Pancreas (tissue), 10 donors: Measurements from ENCODE around the gene SUPT4H1. TPM values are rescaled to one million over a fixed set of nuclear protein-coding genes. Genes with fewer than 3 reads are reported as not detected.
"Not testable (repeated sequence)": the region's sequence is repeated elsewhere in the genome, so short reads cannot be mapped to it uniquely, and the experiment has no call there.

Experiments used
- ATAC-seq, 4 donors: fragments of 200-7000 bp; cut with Tn5 transposase; one replicate each; pipeline versions ENCODE4 v1.8.0 to v1.9.1; 2020; ENCODE audit warnings: mild to moderate bottlenecking in 4 of 4, moderate library complexity in 4 of 4
- DNase-seq, 6 donors: peaks; one replicate each; pipeline ENCODE4 v3.0.0-alpha.2; 2020
- FAIRE-seq: peaks from 2 replicates; lab custom pipeline; 2012; peaks lifted over from hg19 to GRCh38; lab: Jason Lieb, UNC
- H3K27ac ChIP-seq, 4 donors: fragments of 200-600 bp; sonication (generic); 1 replicate in 3 of 4; 2 replicates in 1 of 4; pipeline versions ENCODE4 v1.5.0 to v1.8.0; 2020
- H3K27me3 ChIP-seq, 4 donors: fragments of 200-600 bp; one replicate each; pipeline ENCODE4 v1.8.0; 2021
- H3K36me3 ChIP-seq, 3 donors: fragments of 200-600 bp; sonication (generic) in 1 of 3; one replicate each; pipeline versions ENCODE4 v1.5.0 to v1.8.0; 2020 to 2021
- H3K4me1 ChIP-seq, 3 donors: fragments of 200-600 bp; one replicate each; pipeline ENCODE4 v1.8.0; 2021
- H3K4me3 ChIP-seq, 4 donors: fragments of 200-600 bp; sonication (generic) in 2 of 4; one replicate each; pipeline versions ENCODE4 v1.5.0 to v1.8.0; 2020 to 2021
- H3K9me3 ChIP-seq, 4 donors: fragments of 200-600 bp; one replicate each; pipeline ENCODE4 v1.8.0; 2021
- CTCF ChIP-seq, 4 donors: fragments of 200-600 bp; sonication (generic) in 3 of 4; IDR thresholded peaks; one replicate each; pipeline versions ENCODE4 v1.5.0 to v1.8.0; 2021; ENCODE audit warnings: antibody characterized with exemption in 4 of 4
- WGBS, 2 donors: extraction: QIAGEN DNeasy Blood & Tissue Kit; methylation state at CpG; one replicate each; pipeline ENCODE4 v1.1.7; 2013; 5-methylcytosine and 5-hydroxymethylcytosine counted together
- intact Hi-C, 3 donors: fragments of 100-400 bp; cut with DNase I; formaldehyde crosslinking; loops; one replicate each; pipeline versions ENCODE4 v1.11.1 to v1.14.2; 2022
- polyA plus RNA-seq, 2 donors: library from polyadenylated mRNA; stranded (reverse); fragments of 200-250 nt; gene quantifications; one replicate each; pipeline ENCODE4 v1.2.3, GENCODE V29; 2013
- total RNA-seq, 6 donors: library from RNA; stranded (reverse); fragmentation: NEBNext Ultra II Directional in 4 of 6; extraction: Animal tissue kit (Norgen Biotek cat#: 25700) in 4 of 6; gene quantifications; one replicate each; pipeline versions ENCODE4 v1.2.1 to v1.2.4, GENCODE V29; 2021 to 2023
- donor health status: healthy with polysubstance abuse.
- donor health status: DM: no; HTN: no; CAD: no; lungs with moderate emphysema.
- donor health status: DM: no; HTN: no; CAD: no.
- donor health status: control.
- donor health status: control.
- donor health status: Bipolar disorder and iron deficiency.
- donor health status: DM: yes; HTN: yes; CAD: no.
- donor health status: DM: no; HTN: no; CAD: no.
- donor health status: DM: no; HTN: no; CAD: no.
- donor health status: DM: yes; HTN: yes; CAD: no.

SUPT4H1 gene
- total and polyA plus RNA-seq, 8 donors, result 14.1 to 43.7 (median 27.1) TPM

- Histone ChIP-seq H3K9me3 (no peaks in the 10 kb centered on the region), H3K4me1 (peaks cover 19% of the 10 kb centered on the region in 3 donors), H3K27ac (no peak overlapping the region), H3K27me3 (no peaks in the 10 kb centered on the region), H3K4me3 (no peak overlapping the region), H3K36me3 (no peaks in the 10 kb centered on the region)
- DNase-seq (no peak), ATAC-seq (peak in 1 of 4 donors; percentile 44), FAIRE-seq (peak; percentile 9)
- WGBS, 2 donors, result 28 to 30% methylated on average over 3 of the region's 3 CpGs
- intact Hi-C loops, result no loop called here
- no peak for TF ChIP-seq CTCF (IDR thresholded peaks at IDR 0.05)
Observed at GRCh38 chr17:58398574-58399266, 46.7 kb upstream of the SUPT4H1 start.

GRCh38 chr17:58397421-58397820, 45.4 kb upstream of the SUPT4H1 start:
- H3K27ac ChIP-seq, H3K4me3 ChIP-seq, ATAC-seq, H3K9me3 ChIP-seq, H3K36me3 ChIP-seq, DNase-seq, H3K27me3 ChIP-seq, FAIRE-seq, intact Hi-C loops: not testable (repeated sequence)
- WGBS, 2 donors, result 92 to 93% methylated on average over 5 of the region's 5 CpGs
- peaks cover 19 to 21% (median 19%) of the 10 kb centered on the region in 3 donors for H3K4me1 ChIP-seq

- Histone ChIP-seq H3K4me1 (peaks cover 23 to 27% (median 25%) of the 10 kb centered on the region in 3 donors), H3K27ac (no peak overlapping the region), H3K27me3 (no peaks in the 10 kb centered on the region), H3K4me3 (no peak overlapping the region), H3K36me3 (no peaks in the 10 kb centered on the region), H3K9me3 (no peaks in the 10 kb centered on the region)
- no peak for FAIRE-seq
- no peak for DNase-seq
- no peak for TF ChIP-seq CTCF (IDR thresholded peaks at IDR 0.05)
- ATAC-seq, result no peak
- intact Hi-C loops, result no loop called here
- WGBS, 2 donors, result 90 to 91% methylated on average over 4 of the region's 4 CpGs
Observed at GRCh38 chr17:58396173-58396572, 44.2 kb upstream of the SUPT4H1 start.

GRCh38 chr17:58394534-58395223, 42.7 kb upstream of the SUPT4H1 start:
- no peak overlapping the region for H3K4me3 ChIP-seq
- WGBS, 2 donors, result 37 to 50% methylated on average over 3 of the region's 3 CpGs
- ATAC-seq (no peak), DNase-seq (no peak), FAIRE-seq (no peak)
- no peak for TF ChIP-seq CTCF (IDR thresholded peaks at IDR 0.05)
- H3K9me3 ChIP-seq, result no peaks in the 10 kb centered on the region
- H3K36me3 ChIP-seq, result no peaks in the 10 kb centered on the region
- H3K27me3 ChIP-seq, result no peaks in the 10 kb centered on the region
- no peak overlapping the region for H3K27ac ChIP-seq
- intact Hi-C loops, result no loop called here
- peaks cover 29 to 31% (median 30%) of the 10 kb centered on the region in 3 donors for H3K4me1 ChIP-seq

GRCh38 chr17:58391302-58391984, 39.4 kb upstream of the SUPT4H1 start:
- intact Hi-C loops, result no loop called here
- 7 to 10% methylated on average over 10 of the region's 10 CpGs for WGBS, 2 donors
- peak overlapping the region in 2 of 4 donors; percentile 42 to 60 for H3K27ac ChIP-seq

More at GRCh38 chr17:58391302-58391984, 39.4 kb upstream of the SUPT4H1 start:
- no peak for FAIRE-seq
- no peak for TF ChIP-seq CTCF (IDR thresholded peaks at IDR 0.05)
- Histone ChIP-seq H3K27me3 (no peaks in the 10 kb centered on the region), H3K36me3 (no peaks in the 10 kb centered on the region), H3K4me1 (peaks cover 17 to 38% (median 33%) of the 10 kb centered on the region in 3 donors), H3K9me3 (no peaks in the 10 kb centered on the region), H3K4me3 (no peak overlapping the region)
- ATAC-seq, result peak; percentile 92 to 97 (median 96)
- DNase-seq, result peak; percentile 76 to 93 (median 91)
